SU-DHL-6 (cell line): ENCODE measurements around the gene FAM53A.

Source experiments
- H2AFZ ChIP-seq: fragments of 200-600 bp; sonication (generic); 2 replicates; pipeline ENCODE4 v1.6.1; 2014; ENCODE audit warnings: low read depth, mild to moderate bottlenecking, moderate library complexity, mixed read lengths, antibody characterized with exemption, low read length; ENCODE audit not compliant: severe bottlenecking
- H3F3A ChIP-seq: fragments of 200-600 bp; shearing (Covaris generic); 2 replicates; pipeline ENCODE4 v1.6.0; 2016; ENCODE audit warnings: antibody characterized with exemption, mild to moderate bottlenecking; ENCODE audit not compliant: insufficient read depth
- H3K27ac ChIP-seq: fragments of 200-600 bp; sonication (generic); 2 replicates; pipeline ENCODE4 v1.5.1; 2016; ENCODE audit warnings: low read depth, mild to moderate bottlenecking, low read length, moderate library complexity, mixed read lengths
- H3K27me3 ChIP-seq: fragments of 200-600 bp; sonication (generic), shearing (Covaris generic); 2 replicates; pipeline ENCODE4 v1.6.0; 2014; ENCODE audit warnings: mild to moderate bottlenecking, low read length
- H3K36me3 ChIP-seq: fragments of 200-600 bp; sonication (generic); 2 replicates; pipeline ENCODE4 v1.6.1; 2014; ENCODE audit warnings: mild to moderate bottlenecking, low read length, mixed read lengths
- H3K4me2 ChIP-seq: fragments of 300-600, 200-600 bp; shearing (Covaris generic), sonication (generic); 2 replicates; pipeline ENCODE4 v1.6.0; 2014; ENCODE audit warnings: low read length, low read depth, mild to moderate bottlenecking; ENCODE audit not compliant: poor library complexity, severe bottlenecking
- H3K4me3 ChIP-seq: fragments of 200-600 bp; sonication (generic); 2 replicates; pipeline ENCODE4 v1.5.1; 2014; ENCODE audit warnings: antibody characterized with exemption, low read length, mild to moderate bottlenecking, mixed read lengths; ENCODE audit not compliant: insufficient read depth, poor library complexity, severe bottlenecking
- H3K79me2 ChIP-seq: fragments of 200-600 bp; sonication (generic); 2 replicates; pipeline ENCODE4 v1.6.1; 2014; ENCODE audit warnings: mild to moderate bottlenecking, low read length, moderate library complexity; ENCODE audit not compliant: insufficient read depth
- H3K9ac ChIP-seq: fragments of 200-600 bp; sonication (generic); 2 replicates; pipeline ENCODE4 v1.7.0; 2014; ENCODE audit warnings: mild to moderate bottlenecking, low read length
- H3K9me2 ChIP-seq: fragments of 200-600 bp; sonication (generic); replicated peaks from 2 replicates; pipeline ENCODE4 v1.6.1; 2014; ENCODE audit warnings: low read length; ENCODE audit not compliant: insufficient read depth
- H3K9me3 ChIP-seq: fragments of 200-600 bp; sonication (generic); 2 replicates; pipeline ENCODE4 v1.6.1; 2014; ENCODE audit warnings: low read length, mixed read lengths; ENCODE audit not compliant: insufficient read depth
- H4K20me1 ChIP-seq: fragments of 200-600 bp; sonication (generic); 2 replicates; pipeline ENCODE4 v1.6.1; 2014; ENCODE audit warnings: low read depth, mild to moderate bottlenecking, antibody characterized with exemption, low read length, moderate library complexity, mixed read lengths
- EZH2phosphoT487 ChIP-seq: fragments of 200-600 bp; sonication (generic), shearing (Covaris generic); conservative IDR thresholded peaks from 2 replicates; pipeline ENCODE4 v1.6.1; 2018; ENCODE audit warnings: mild to moderate bottlenecking, antibody characterized with exemption, low read length, moderate library complexity, mixed read lengths
- TF ChIP-seq, protein P1 (sequence below): fragments of 200-600 bp; sonication (generic); IDR thresholded peaks from one replicate; pipeline ENCODE4 v1.5.1; 2017; ENCODE audit warnings: antibody characterized with exemption, mild to moderate bottlenecking, low read length, moderate library complexity; ENCODE audit not compliant: insufficient read depth, poor library complexity, severe bottlenecking

FAM53A gene

DNA sequence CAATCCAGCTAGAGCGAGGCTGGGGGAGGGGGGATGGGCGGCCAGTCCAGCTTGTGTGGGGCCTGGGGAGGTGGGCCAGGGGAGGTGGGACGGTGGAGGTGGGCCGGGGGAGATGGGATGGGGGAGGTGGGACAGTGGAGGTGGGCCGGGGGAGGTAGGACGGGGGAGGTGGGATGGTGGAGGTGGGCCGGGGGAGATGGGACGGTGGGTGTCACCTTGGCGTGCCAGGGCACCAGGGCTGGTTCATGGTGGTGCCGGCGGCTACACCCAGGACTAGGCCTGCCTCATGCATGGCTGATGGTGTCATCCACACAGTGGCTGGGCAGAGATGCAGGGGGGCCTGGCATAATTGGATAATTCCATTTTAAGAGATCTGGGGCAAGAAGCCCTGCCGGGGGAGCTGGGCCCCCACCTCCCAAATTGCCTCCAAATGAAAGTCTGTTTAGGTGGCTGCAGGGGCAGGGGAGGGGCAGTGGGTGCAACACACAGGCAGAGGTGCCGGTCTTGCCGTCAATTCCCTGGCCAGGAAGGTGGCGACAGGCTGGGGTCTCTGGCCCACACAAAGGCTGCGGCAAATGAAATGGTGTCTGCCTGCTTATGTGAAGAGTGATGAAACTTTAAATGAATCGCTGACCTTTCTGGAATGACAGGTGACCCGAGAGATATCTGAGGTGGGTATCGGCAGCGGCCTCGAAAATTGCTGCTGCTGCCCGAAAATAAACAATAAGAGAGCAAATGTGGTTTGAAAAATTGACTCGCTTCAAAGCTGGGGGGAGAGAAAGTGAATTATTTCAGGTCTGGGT, 82.1 kb downstream of the FAM53A start:
- Histone ChIP-seq H4K20me1 (no peaks in the 10 kb centered on the region), H3K4me3 (no peak overlapping the region), H3K79me2 (no peaks in the 10 kb centered on the region), H3K27me3 (no peaks in the 10 kb centered on the region), H3K9me2 (no peaks in the 10 kb centered on the region), H2AFZ (no peak overlapping the region), H3K36me3 (no peaks in the 10 kb centered on the region), H3K9me3 (no peaks in the 10 kb centered on the region), H3K9ac (no peak overlapping the region), H3K4me2 (no peak overlapping the region), H3F3A (no peaks in the 10 kb centered on the region), H3K27ac (no peak overlapping the region)
- TF ChIP-seq EZH2phosphoT487: no peak
- TF ChIP-seq, protein P1, sequence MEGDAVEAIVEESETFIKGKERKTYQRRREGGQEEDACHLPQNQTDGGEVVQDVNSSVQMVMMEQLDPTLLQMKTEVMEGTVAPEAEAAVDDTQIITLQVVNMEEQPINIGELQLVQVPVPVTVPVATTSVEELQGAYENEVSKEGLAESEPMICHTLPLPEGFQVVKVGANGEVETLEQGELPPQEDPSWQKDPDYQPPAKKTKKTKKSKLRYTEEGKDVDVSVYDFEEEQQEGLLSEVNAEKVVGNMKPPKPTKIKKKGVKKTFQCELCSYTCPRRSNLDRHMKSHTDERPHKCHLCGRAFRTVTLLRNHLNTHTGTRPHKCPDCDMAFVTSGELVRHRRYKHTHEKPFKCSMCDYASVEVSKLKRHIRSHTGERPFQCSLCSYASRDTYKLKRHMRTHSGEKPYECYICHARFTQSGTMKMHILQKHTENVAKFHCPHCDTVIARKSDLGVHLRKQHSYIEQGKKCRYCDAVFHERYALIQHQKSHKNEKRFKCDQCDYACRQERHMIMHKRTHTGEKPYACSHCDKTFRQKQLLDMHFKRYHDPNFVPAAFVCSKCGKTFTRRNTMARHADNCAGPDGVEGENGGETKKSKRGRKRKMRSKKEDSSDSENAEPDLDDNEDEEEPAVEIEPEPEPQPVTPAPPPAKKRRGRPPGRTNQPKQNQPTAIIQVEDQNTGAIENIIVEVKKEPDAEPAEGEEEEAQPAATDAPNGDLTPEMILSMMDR: no peak

DNA sequence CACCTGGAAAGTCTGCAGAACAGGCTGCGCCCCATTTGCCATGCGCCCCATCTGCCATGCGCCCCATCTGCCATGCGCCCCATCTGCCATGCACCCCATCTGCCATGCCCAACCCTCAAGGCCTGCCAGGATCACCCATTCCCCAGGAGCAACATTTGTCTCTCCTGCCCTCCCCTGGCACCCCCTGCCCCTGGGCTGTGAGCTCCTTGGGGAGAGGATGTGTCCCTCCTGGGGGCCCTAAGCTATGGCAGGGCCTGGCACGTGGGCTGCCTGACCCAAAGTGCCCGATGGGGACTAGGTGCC, 82.6 kb downstream of the FAM53A start:
- no peak for TF ChIP-seq EZH2phosphoT487
- TF ChIP-seq, protein P1: no peak
- Histone ChIP-seq H3K9ac (no peak overlapping the region), H3K9me2 (no peaks in the 10 kb centered on the region)

DNA sequence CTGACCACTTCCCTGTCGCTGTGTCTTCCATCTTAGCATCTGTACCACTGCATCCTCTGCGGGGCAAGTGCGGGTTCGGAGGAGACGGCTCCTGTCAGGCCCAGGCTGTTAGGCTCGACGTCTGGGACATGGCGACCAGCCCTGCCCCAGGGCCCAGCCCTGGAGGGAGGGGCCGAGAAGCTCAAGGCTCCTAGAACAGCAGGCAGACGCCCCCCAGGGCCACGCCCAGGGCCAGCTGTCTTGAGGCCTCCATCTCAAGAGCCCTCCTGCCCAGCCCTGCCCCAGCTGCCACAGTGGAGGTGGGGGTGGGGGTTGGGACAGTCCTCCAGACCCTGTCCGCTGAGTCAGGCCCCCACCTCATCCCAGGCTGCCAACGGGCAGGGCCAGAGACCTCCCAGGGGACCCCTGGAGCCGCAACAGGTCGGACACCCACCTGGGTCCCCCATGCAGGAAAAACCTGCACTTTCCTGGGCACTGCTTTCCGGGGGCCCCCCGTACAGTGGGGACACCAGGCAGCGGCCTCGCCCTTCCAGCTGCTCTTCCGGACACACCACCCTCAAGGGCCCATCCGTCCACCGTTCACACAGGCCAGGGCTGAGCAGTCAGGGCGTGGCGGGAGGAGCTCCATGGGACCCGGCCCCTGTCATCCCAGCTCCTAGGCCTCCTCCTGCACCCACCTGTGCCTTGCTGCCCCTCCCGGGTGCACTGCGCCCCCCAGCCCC, 83.1 kb downstream of the FAM53A start:
- H3K9me3 ChIP-seq: no peaks in the 10 kb centered on the region
- no peak overlapping the region for H3K4me2 ChIP-seq
- H4K20me1 ChIP-seq: no peaks in the 10 kb centered on the region
- H3K27me3 ChIP-seq: no peaks in the 10 kb centered on the region
- H3K4me3 ChIP-seq: no peak overlapping the region
- H3K9ac ChIP-seq: no peak overlapping the region
- H3K27ac ChIP-seq: no peak overlapping the region
- H3K79me2 ChIP-seq: no peaks in the 10 kb centered on the region
- H3F3A ChIP-seq: no peaks in the 10 kb centered on the region
- TF ChIP-seq EZH2phosphoT487: no peak
- TF ChIP-seq, protein P1: no peak
- no peaks in the 10 kb centered on the region for H3K36me3 ChIP-seq
- H3K9me2 ChIP-seq: no peaks in the 10 kb centered on the region
- no peak overlapping the region for H2AFZ ChIP-seq

More for the DNA sequence above, 82.6 kb downstream of the FAM53A start:
- Histone ChIP-seq H3F3A (no peaks in the 10 kb centered on the region), H3K27ac (no peak overlapping the region), H2AFZ (no peak overlapping the region), H3K4me2 (no peak overlapping the region), H3K36me3 (no peaks in the 10 kb centered on the region), H3K9me3 (no peaks in the 10 kb centered on the region), H3K27me3 (no peaks in the 10 kb centered on the region), H3K4me3 (no peak overlapping the region), H3K79me2 (no peaks in the 10 kb centered on the region), H4K20me1 (no peaks in the 10 kb centered on the region)
